Parathyroid adenoma (tissue), 2 donors: ENCODE data around the gene CNGB1.

Experiments
- H2AFZ ChIP-seq: fragments of 300-600 bp; sonication (generic); one replicate; pipeline ENCODE4 v1.7.0; 2017; ENCODE audit warnings: antibody characterized with exemption, mild to moderate bottlenecking
- H3K27ac ChIP-seq: fragments of 300-600 bp; sonication (generic); one replicate; pipeline ENCODE4 v1.7.0; 2017
- H3K27me3 ChIP-seq: fragments of 300-600 bp; sonication (generic); one replicate; pipeline ENCODE4 v1.7.0; 2017; ENCODE audit warnings: low read length; ENCODE audit not compliant: control insufficient read depth, insufficient read depth
- H3K36me3 ChIP-seq: fragments of 300-600 bp; sonication (generic); one replicate; pipeline ENCODE4 v1.7.0; 2017; ENCODE audit warnings: low read length; ENCODE audit not compliant: control insufficient read depth, insufficient read depth
- H3K4me1 ChIP-seq: fragments of 300-600 bp; sonication (generic); one replicate; pipeline ENCODE4 v1.7.0; 2017; ENCODE audit warnings: control low read depth
- H3K4me2 ChIP-seq: fragments of 300-600 bp; sonication (generic); one replicate; pipeline ENCODE4 v1.7.0; 2017; ENCODE audit warnings: low read length
- H3K4me3 ChIP-seq: fragments of 300-600 bp; sonication (generic); one replicate; pipeline ENCODE4 v1.7.0; 2017; ENCODE audit warnings: low read depth, low read length
- H3K79me2 ChIP-seq: fragments of 300-600 bp; sonication (generic); one replicate; pipeline ENCODE4 v1.7.0; 2017; ENCODE audit warnings: control low read depth
- H3K9ac ChIP-seq: fragments of 300-600 bp; sonication (generic); one replicate; pipeline ENCODE4 v1.7.0; 2017; ENCODE audit warnings: mild to moderate bottlenecking
- H3K9me3 ChIP-seq: fragments of 300-600 bp; sonication (generic); one replicate; pipeline ENCODE4 v1.7.0; 2017; ENCODE audit warnings: low read length; ENCODE audit not compliant: control insufficient read depth
- TF ChIP-seq, protein P1 (sequence below): fragments of 300-600 bp; sonication (generic); IDR thresholded peaks from one replicate; pipeline ENCODE4 v1.7.0; 2017; ENCODE audit warnings: antibody characterized with exemption, mild to moderate bottlenecking
- donor health status: primary hyperparathyroidism.

CNGB1 gene

DNA sequence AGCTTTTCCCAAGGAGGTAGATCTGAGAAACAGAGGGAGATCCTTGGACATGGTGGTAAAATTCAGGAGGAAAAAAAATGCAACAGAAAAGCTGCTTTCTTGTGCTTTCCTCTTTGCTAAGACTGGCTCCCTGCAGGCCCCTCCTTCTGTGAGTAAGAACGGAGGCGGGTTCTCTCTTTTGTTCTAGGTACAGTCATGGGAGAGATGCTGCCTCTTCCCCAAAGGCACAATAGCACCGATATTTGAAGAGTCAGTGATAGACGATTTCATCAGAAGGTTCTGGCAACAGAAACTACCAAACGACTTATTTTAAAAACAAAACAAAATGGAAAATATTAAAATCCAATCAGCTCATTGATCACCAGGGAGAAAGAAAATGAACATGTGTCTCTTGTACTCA is 136.0 kb downstream of the CNGB1 start:
- Histone ChIP-seq H3K27me3 (no peaks in the 10 kb centered on the region), H3K9ac (no peak overlapping the region), H2AFZ (no peak overlapping the region), H3K79me2 (no peaks in the 10 kb centered on the region), H3K36me3 (no peaks in the 10 kb centered on the region), H3K4me3 (no peak overlapping the region), H3K4me2 (no peak overlapping the region), H3K27ac (no peak overlapping the region), H3K9me3 (no peaks in the 10 kb centered on the region), H3K4me1 (no peaks in the 10 kb centered on the region)
- TF ChIP-seq, protein P1, sequence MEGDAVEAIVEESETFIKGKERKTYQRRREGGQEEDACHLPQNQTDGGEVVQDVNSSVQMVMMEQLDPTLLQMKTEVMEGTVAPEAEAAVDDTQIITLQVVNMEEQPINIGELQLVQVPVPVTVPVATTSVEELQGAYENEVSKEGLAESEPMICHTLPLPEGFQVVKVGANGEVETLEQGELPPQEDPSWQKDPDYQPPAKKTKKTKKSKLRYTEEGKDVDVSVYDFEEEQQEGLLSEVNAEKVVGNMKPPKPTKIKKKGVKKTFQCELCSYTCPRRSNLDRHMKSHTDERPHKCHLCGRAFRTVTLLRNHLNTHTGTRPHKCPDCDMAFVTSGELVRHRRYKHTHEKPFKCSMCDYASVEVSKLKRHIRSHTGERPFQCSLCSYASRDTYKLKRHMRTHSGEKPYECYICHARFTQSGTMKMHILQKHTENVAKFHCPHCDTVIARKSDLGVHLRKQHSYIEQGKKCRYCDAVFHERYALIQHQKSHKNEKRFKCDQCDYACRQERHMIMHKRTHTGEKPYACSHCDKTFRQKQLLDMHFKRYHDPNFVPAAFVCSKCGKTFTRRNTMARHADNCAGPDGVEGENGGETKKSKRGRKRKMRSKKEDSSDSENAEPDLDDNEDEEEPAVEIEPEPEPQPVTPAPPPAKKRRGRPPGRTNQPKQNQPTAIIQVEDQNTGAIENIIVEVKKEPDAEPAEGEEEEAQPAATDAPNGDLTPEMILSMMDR: no peak
